T1000 (cell line): ENCODE data around the gene UBE2E2.
A peak's percentile ranks its signal among the peaks of the same experiment; 100 is the strongest.
"Not testable (repeated sequence)": the region's sequence is repeated elsewhere in the genome, so short reads cannot be mapped to it uniquely, and the experiment has no call there.

Experiments
- DNase-seq: peaks from one replicate; lab custom pipeline; 2025; ENCODE audit warnings: mixed read lengths; lab: John Stamatoyannopoulos, UW

UBE2E2 gene

DNA sequence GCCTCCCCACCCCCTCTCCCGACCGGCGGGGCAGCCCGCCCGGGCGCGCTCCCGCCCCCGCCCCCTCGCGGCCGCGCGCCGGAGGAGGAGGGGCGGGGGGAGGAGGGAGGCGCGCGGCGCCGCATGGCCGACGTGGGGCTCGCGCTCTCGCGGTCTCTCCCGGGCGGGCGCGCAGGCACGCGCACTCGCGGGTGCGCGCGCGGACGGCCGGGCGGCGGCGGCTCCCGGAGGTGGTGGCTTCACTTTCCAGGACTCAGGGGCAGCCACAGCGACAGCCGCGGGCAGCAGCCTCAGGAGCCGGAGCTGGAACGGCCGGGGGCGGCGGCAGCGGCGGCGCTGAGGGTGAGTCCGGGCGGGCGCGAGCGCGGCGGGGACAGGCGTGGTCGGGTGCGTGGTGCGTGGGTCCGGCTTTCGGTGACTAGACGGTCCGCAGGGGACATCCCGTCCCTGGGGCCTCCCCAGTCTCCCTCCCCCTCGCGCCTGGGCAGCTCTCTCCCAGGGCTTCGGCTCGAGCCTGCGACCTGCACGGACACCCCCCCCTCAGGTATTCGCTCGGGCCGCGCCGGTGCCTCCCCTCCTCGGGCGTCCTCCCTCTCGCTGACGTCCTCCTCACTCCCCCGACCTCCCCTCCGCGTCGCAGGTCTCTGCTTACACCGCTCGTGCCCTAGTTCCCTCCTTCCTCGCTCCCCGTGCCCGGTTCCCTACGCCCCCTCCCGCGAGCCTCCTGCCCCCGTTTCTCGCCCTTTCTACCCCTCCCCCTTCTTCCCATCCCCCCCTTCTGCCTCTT is at the start of gene UBE2E2:
Gene UBE2E2 (plus strand): TSS at position 407 of the 787 bp plus-strand sequence.
- peak; percentile 75 for DNase-seq

- DNase-seq: no peak
These were observed 49.7 kb upstream of the UBE2E2 start for GRCh38 chr3:23153436-23153835.

DNA sequence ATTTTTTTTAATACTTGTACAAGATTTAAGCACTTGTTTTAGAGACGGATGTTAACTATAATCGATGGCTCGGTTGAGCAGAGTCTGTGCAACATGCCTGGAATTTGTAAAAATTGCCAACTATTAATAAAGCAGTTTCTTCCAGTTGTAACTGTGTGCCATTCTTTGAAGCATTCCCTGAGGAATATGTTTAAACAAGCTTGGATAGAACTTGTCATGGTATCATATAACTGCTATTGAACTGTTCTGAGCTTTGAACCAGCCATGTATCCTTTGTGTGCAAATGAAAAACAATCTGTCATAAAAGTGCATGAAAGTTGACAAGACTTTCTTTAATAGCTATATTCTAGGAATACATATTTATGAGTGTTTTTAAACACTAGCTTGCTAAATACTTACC is 45.8 kb upstream of the UBE2E2 start:
- DNase-seq: no peak

GRCh38 chr3:23159929-23160328 is 43.2 kb upstream of the UBE2E2 start:
- DNase-seq: no peak

DNA sequence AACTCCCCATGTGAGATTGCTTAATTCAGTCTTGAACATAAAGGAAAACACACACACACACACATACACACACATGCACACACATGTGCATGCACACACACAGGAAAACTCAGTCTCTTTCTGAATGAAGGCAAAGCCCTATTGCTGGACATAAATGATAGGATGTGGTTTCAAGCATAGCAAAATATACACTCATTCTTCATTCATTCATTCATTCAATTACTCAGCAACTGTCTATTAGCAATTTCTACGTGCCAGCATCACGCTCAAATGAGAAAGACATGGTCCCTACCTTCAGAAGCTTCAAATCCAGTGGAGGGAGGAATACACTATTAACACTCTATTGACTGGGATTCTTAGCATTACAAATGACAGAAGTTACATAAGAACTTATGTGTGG is 41.8 kb upstream of the UBE2E2 start:
- no peak for DNase-seq

GRCh38 chr3:23161896-23162570 is 41.1 kb upstream of the UBE2E2 start:
- DNase-seq: no peak

DNA sequence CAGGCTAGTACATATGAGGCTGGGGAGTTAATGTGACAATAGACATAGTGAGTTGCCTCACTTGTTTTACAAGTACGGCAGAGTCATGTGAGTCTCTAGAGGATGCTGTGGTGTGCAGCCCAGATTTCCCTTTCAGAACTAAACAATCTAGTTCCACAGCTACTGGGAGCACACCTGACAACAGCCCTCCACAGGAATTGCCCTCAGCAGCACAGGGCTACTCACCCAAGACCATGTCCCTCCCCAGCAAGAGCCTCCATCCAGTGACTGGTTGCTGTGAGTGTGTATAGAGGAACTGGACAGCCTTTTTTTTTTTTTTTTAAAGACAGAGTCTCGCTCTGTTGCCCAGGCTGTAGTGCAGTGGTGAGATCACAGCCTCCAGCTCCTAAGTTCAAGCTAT is 40.2 kb upstream of the UBE2E2 start:
- no peak for DNase-seq

DNA sequence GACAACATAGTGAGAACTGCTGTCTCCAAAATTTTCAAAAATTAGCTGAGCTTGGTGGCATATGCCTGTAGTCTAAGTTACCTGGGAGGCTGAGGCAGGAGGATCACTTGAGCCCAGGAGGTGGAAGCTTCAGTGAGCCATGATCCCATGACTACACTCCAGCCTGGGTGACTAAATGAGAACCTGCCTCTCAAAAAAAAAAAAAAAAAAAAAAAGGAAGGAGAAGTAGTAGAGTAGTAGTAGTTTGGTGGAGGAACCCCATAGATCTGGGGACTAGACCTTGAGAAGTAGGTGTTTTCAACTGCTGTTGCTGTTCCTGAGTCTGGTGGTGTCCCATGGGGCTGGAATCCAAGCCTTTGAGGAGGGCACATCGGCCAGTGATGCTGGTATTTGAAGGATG is 38.4 kb upstream of the UBE2E2 start:
- no peak for DNase-seq

DNA sequence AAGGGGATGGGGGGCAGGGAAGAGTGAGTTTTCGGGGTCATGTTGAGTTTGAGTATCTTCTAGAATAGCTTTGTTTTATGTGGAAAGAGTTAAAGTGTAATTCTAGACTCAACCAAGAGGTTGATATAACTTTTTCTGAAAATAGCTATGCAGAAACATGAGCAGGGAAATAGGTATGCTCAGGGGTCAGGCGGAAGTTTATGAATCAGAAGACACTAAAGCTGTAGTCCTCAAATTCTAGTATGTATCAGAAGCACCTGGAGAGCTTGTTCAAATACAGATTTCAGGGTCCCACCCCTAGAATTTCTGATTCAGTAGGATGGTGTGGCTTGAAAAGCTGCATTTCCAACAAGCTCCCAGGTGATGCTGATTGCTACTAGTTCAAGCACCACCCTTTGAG is 37.6 kb upstream of the UBE2E2 start:
- no peak for DNase-seq

- DNase-seq: no peak
These were observed 36.9 kb upstream of the UBE2E2 start for GRCh38 chr3:23166276-23166675.

DNA sequence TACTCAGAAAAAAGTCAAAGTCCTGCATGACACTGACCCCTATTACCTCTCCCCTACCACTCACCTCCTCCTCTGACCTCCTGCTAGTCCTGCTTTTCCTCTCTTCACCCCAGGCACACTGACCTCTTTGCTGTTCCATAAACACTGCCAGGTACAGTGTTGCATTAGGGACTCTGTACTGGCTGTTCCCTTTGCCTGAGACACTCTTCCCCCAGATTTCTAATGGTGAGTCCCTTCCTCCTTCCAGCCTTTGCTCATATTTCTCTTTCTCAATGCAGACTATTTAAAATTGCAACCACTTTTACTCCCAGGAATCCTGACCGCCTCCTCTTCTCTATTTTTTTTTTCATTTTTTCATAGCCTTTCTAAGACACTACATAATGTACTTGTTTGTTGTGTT is 36.3 kb upstream of the UBE2E2 start:
- no peak for DNase-seq

GRCh38 chr3:23169551-23169950 is 33.6 kb upstream of the UBE2E2 start:
- DNase-seq: no peak

DNA sequence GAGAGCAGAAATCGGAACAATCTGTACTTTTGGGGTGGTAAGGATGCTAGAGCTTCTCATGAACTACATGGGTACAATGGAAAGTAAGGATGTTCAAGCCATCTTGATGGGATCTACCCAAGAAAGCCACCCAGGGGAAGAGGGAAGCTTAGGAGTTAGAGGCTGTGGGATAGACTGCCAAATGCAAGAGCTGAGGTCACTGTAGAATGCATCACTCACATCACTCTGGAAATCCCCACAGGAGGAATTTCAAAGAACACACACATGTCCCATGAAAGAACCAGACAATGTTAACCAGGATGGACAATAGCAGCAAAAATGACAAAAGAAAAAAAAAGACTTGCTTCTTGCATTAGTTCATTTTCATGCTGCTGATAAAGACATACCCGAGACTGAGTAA is 32.8 kb upstream of the UBE2E2 start:
- DNase-seq: no peak

DNA sequence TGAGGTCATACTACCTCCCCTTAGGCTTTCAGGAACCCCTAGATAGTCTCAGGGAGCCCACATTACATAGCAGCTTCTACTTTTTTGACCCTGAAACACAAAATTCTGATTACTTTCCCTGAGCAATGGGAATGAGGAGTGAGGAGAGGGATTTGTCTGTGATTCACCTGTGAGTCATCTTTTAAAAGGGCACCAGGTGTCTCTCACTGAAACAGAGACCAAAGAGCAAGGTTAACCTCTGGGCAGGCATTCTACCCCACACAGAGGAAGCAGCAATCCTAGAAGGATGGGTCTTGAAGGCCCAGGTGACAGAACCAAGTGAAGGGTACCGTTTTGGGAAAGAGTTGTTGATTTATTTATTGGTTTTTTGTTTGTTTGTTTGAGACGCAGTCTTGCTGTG is 31.1 kb upstream of the UBE2E2 start:
- no peak for DNase-seq

GRCh38 chr3:23174426-23175039 is 28.6 kb upstream of the UBE2E2 start:
- DNase-seq: no peak

DNA sequence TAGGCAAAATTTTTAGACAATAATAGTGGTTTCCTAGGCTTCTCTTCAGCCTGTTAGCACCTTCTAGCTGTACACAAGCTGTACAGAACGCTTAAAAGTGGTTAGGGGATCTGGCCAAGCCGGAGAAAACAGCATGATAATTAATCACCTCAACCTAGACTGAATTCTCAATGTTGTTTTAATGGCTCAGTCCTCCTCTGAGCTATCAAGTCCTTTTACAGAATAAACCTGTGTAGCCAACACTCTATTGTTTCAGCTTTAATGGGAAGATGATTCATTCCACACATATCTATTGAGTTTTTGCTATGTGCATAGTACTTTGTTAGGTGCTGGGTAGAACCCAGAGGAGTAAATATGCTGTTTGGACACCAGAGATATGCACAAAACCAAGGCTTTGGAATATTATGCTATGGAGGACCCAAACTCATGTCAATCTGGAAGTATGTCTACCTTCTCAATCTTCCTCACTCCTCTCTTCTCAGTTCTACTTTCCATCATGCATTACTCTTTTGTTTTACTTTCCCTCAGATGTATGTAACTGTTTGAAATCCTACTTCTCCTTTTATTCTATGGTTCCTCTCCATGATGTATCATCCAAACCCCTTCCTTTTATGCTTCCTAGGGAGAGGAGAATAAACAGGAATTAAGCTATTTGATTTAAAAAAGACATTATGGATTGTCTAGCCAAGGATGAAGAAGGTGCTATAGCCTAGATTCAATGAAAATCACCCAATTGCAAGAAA is 27.6 kb upstream of the UBE2E2 start:
- no peak for DNase-seq

GRCh38 chr3:23176839-23177238 is 26.3 kb upstream of the UBE2E2 start:
- not testable (repeated sequence) for DNase-seq

DNA sequence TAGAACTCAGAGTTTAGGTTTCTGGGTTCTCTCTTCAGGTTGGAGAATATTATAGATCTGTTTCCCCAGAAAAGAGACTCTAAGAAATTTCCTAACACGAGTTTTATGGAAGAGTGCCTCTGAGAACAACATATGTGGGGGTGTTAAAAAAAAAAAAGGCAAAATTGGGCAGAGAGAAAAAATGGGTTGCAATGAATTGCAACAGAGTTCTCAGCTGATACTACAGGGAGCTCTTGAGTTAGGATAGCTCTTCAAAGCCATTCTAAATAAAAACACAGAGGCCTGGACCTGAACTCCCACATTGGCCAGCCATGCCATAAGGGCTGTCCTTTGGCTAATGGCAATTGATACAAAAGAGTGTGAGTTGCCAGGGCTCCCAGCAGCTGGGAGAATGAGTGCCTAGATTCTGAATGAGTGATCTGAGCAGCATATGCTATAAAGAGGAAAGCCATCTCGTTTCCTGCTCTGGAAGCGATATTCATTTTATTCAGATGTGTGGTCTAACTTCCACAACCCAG is 20.1 kb upstream of the UBE2E2 start:
- no peak for DNase-seq

DNA sequence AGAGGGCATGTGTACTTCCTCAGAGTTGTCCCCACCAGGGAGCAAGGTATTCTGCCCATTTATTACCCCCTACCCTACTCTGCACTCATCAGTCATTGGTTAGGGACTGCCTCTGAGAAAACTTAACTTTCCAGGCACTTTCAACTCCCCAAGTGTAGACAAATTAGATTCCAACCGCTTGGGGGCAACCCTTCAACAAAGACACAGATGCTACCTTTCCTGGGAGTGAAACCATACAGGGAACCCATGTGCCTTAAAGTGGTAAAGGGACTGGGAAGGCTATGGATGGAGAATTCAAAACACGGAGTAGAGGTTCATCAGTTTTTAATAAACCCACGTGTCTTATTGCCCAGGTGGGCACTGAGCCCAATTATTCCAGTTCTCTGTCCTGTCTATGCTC is 19.4 kb upstream of the UBE2E2 start:
- no peak for DNase-seq

GRCh38 chr3:23185861-23186260 is 17.3 kb upstream of the UBE2E2 start:
- no peak for DNase-seq

GRCh38 chr3:23189187-23189586 is 13.9 kb upstream of the UBE2E2 start:
- DNase-seq: no peak

GRCh38 chr3:23192816-23193215 is 10.3 kb upstream of the UBE2E2 start:
- no peak for DNase-seq
